NT2/D1 (cell line): ENCODE results near the gene RALGPS1.

Source experiments
- SUZ12 ChIP-seq: IDR thresholded peaks from 2 replicates; pipeline ENCODE4 v1.6.1; 2011; ENCODE audit not compliant: insufficient read length, insufficient read depth; ENCODE audit errors: extremely low read depth
- YY1 ChIP-seq: IDR thresholded peaks from 2 replicates; pipeline ENCODE4 v1.6.1; 2011; ENCODE audit not compliant: insufficient read length, insufficient read depth
- ZNF274 ChIP-seq: IDR thresholded peaks from 2 replicates; pipeline ENCODE4 v1.6.1; 2011; ENCODE audit warnings: mild to moderate bottlenecking, low read depth, low read length

DNA sequence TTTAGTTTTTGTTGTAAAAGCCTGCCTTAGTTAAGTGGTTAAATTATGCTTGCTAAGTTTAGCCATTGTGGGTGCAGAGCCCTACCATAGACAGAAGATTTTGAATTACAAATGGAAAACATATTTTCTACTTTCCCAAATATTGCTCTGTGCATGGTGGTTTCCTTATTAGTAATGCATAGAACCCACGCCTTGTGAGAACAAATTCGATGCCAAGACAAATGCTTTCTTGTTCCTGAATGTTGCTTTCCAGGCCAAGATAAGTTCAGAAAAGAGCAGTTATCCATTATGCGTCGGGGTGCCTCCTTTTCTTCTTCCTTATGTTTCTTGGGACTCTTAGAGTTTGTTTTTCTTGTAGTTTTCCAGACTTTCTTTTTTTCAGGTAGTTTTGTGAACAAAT is 319.0 kb downstream of the RALGPS1 start:
- TF ChIP-seq SUZ12, result no peak
- TF ChIP-seq YY1, result no peak
- no peak for TF ChIP-seq ZNF274
